Liver (tissue), 3 donors: ENCODE measurements around the gene TCFL5.

Experiments used
- ATF3 ChIP-seq: IDR thresholded peaks from 2 replicates; pipeline ENCODE4 v1.6.1; 2016; ENCODE audit warnings: antibody characterized with exemption
- CTCF ChIP-seq: fragments of 150-350 bp; IDR thresholded peaks from 2 replicates; pipeline ENCODE4 v1.5.1; 2017; ENCODE audit warnings: improper control_type of control experiment, low read depth, low read length; ENCODE audit not compliant: missing input control
- FOXA1 ChIP-seq: IDR thresholded peaks from 2 replicates; pipeline ENCODE4 v1.6.1; 2016; ENCODE audit warnings: antibody characterized with exemption
- GABPA ChIP-seq, 2 donors: IDR thresholded peaks in 1 of 2; conservative IDR thresholded peaks in 1 of 2; 2 replicates each; pipeline ENCODE4 v1.6.1; 2016; ENCODE audit warnings: antibody characterized with exemption in 2 of 2, mild to moderate bottlenecking in 1 of 2, moderate library complexity in 1 of 2
- HNF4A ChIP-seq, 2 donors: conservative IDR thresholded peaks; 2 replicates each; pipeline ENCODE4 v1.6.1; 2016; ENCODE audit warnings: antibody characterized with exemption in 2 of 2, mild to moderate bottlenecking in 2 of 2
- JUND ChIP-seq, 2 donors: IDR thresholded peaks; 2 replicates each; pipeline ENCODE4 v1.6.1; 2016; ENCODE audit warnings: antibody characterized with exemption in 2 of 2
- RAD21 ChIP-seq, 2 donors: IDR thresholded peaks; 2 replicates each; pipeline ENCODE4 v1.6.1; 2016; ENCODE audit warnings: antibody characterized with exemption in 2 of 2, mild to moderate bottlenecking in 2 of 2
- REST ChIP-seq: IDR thresholded peaks from 2 replicates; pipeline ENCODE4 v1.6.1; 2016; ENCODE audit warnings: antibody characterized with exemption, mild to moderate bottlenecking
- SP1 ChIP-seq: IDR thresholded peaks from 2 replicates; pipeline ENCODE4 v1.6.1; 2018; ENCODE audit warnings: antibody characterized with exemption, mild to moderate bottlenecking
- TAF1 ChIP-seq: conservative IDR thresholded peaks from 2 replicates; pipeline ENCODE4 v1.6.1; 2016; ENCODE audit warnings: antibody characterized with exemption, mild to moderate bottlenecking
- TF ChIP-seq, protein P1 (sequence below): IDR thresholded peaks from 2 replicates; pipeline ENCODE4 v1.6.1; 2016; ENCODE audit warnings: antibody characterized with exemption
- TF ChIP-seq, protein P2 (sequence below): IDR thresholded peaks from 2 replicates; pipeline ENCODE4 v1.6.1; 2016; ENCODE audit warnings: antibody characterized with exemption
- donor health status: healthy.
- donor health status: healthy.

GRCh38 chr20:62888406-62888805, 26.8 kb upstream of the TCFL5 start:
- no peak for TF ChIP-seq GABPA (IDR thresholded peaks at IDR 0.05 in 1 of 2, conservative IDR thresholded peaks at IDR 0.05 in 1 of 2)
- TF ChIP-seq CTCF = no peak
- no peak for TF ChIP-seq TAF1
- TF ChIP-seq, protein P1, sequence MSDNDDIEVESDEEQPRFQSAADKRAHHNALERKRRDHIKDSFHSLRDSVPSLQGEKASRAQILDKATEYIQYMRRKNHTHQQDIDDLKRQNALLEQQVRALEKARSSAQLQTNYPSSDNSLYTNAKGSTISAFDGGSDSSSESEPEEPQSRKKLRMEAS = no peak
- TF ChIP-seq HNF4A (conservative IDR thresholded peaks at IDR 0.05) = no peak
- TF ChIP-seq, protein P2, sequence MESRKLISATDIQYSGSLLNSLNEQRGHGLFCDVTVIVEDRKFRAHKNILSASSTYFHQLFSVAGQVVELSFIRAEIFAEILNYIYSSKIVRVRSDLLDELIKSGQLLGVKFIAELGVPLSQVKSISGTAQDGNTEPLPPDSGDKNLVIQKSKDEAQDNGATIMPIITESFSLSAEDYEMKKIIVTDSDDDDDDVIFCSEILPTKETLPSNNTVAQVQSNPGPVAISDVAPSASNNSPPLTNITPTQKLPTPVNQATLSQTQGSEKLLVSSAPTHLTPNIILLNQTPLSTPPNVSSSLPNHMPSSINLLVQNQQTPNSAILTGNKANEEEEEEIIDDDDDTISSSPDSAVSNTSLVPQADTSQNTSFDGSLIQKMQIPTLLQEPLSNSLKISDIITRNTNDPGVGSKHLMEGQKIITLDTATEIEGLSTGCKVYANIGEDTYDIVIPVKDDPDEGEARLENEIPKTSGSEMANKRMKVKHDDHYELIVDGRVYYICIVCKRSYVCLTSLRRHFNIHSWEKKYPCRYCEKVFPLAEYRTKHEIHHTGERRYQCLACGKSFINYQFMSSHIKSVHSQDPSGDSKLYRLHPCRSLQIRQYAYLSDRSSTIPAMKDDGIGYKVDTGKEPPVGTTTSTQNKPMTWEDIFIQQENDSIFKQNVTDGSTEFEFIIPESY = no peak
- no peak for TF ChIP-seq FOXA1
- no peak for TF ChIP-seq JUND (IDR thresholded peaks at IDR 0.05)
- TF ChIP-seq RAD21 (IDR thresholded peaks at IDR 0.05) = no peak
- TF ChIP-seq REST = no peak
- TF ChIP-seq SP1 = no peak
- no peak for TF ChIP-seq ATF3
